Transverse colon (tissue), 4 donors: ENCODE results near the gene CD1D. TPM values are rescaled to one million over a fixed set of nuclear protein-coding genes. Genes with fewer than 3 reads are reported as not detected.

Experiments used
- DNase-seq: peaks from one replicate; pipeline ENCODE4 v3.0.0-alpha.2; 2019
- H3K27ac ChIP-seq, 4 donors: fragments of 200-600 bp; sonication (generic); 2 replicates each; pipeline ENCODE4 v1.5.1; 2016 to 2018; ENCODE audit warnings: inconsistent platforms in 4 of 4
- H3K27me3 ChIP-seq: fragments of 200-600 bp; sonication (generic); 2 replicates; pipeline ENCODE4 v1.5.1; 2017; ENCODE audit warnings: inconsistent platforms
- H3K36me3 ChIP-seq, 4 donors: fragments of 200-600 bp; sonication (generic); 2 replicates each; pipeline ENCODE4 v1.5.1; 2017 to 2019; ENCODE audit warnings: inconsistent platforms in 4 of 4
- H3K4me1 ChIP-seq, 4 donors: fragments of 200-600 bp; sonication (generic); 2 replicates each; pipeline ENCODE4 v1.5.1; 2017 to 2020; ENCODE audit warnings: inconsistent platforms in 4 of 4
- H3K4me3 ChIP-seq, 4 donors: fragments of 200-600 bp; sonication (generic); 1 replicate in 1 of 4; 2 replicates in 3 of 4; pipeline versions ENCODE4 v1.5.1 to v1.6.1; 2017 to 2019; ENCODE audit warnings: inconsistent platforms in 4 of 4
- H3K9me3 ChIP-seq, 2 donors: fragments of 200-600 bp; sonication (generic); 2 replicates each; pipeline ENCODE4 v1.5.1; 2017 to 2019; ENCODE audit warnings: inconsistent platforms in 2 of 2
- EP300 ChIP-seq: sonication (generic); formaldehyde crosslinking; IDR thresholded peaks from one replicate; pipeline ENCODE4 v1.6.1; 2017; ENCODE audit warnings: antibody characterized with exemption, low read depth
- POLR2A ChIP-seq: fragments of 450-650 bp; IDR thresholded peaks from one replicate; pipeline ENCODE4 v1.6.1; 2016; ENCODE audit warnings: antibody characterized with exemption, mild to moderate bottlenecking, moderate library complexity
- POLR2AphosphoS5 ChIP-seq, 3 donors: sonication (generic); formaldehyde crosslinking; IDR thresholded peaks; one replicate each; pipeline ENCODE4 v1.6.1; 2016; ENCODE audit warnings: antibody characterized with exemption in 3 of 3
- WGBS, 2 donors: methylation state at CpG; one replicate each; pipeline ENCODE4 v1.1.5; 2018; ENCODE audit warnings: low coverage in 1 of 2; 5-methylcytosine and 5-hydroxymethylcytosine counted together
- in situ Hi-C, 4 donors: fragments of 200-750 bp; cut with MboI; loops; one replicate each; pipeline versions ENCODE4 v1.15.0 to v1.15.1; 2017; ENCODE audit warnings: low sequenced_read_pairs in 3 of 4, low pct_ligation_motif_present in 1 of 4, low pct_unique_long_range_greater_than_20kb in 1 of 4
- intact Hi-C: fragments of 100-400 bp; cut with DNase I; formaldehyde crosslinking; loops from one replicate; pipeline ENCODE4 v1.15.1; 2023; ENCODE audit warnings: low total_unique reads
- total RNA-seq, 4 donors: library from RNA; depleted of rRNA; stranded (reverse); fragments of >200 nt; gene quantifications; one replicate each; pipeline ENCODE4 v1.1.0, GENCODE V29; 2016
- TF ChIP-seq, protein P1 (sequence below), 5 experiments: fragments of 200-600 bp in 3 of 5; fragments of 450-650 bp in 2 of 5; sonication (generic) in 3 of 5; IDR thresholded peaks; 1 replicate in 2 of 5; 2 replicates in 3 of 5; pipeline ENCODE4 v1.5.1; 2016 to 2017; ENCODE audit warnings: antibody characterized with exemption in 5 of 5, inconsistent platforms in 3 of 5, mild to moderate bottlenecking in 2 of 5, moderate library complexity in 1 of 5

The CD1D gene
- total RNA-seq, 4 donors from 2014 or later = 1.4 to 11.2 (median 4.1) TPM

DNA sequence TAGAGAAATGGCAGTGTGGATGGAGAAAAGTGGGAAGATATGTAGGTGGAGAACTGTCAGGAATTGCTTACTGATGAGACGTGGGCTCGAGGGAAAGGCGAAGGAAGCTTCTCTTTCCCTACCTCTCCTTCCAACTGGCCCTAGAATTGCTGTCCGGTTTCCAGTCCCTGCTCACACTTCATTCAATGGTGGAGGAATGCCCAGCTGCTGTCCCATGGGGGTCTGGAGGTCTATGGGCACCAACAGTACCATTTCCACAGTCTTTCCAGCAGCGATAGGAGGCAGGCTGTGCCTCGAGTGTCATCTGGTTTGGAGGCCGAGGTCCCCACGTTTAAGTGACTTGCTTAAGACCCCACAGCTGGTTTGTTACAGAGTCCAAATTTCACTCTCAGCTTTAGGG lies 31.5 kb upstream of the CD1D start:
- intact Hi-C loops (no loop called here), in situ Hi-C loops (no loop called here)
- no peaks in the 10 kb centered on the region for H3K27me3 ChIP-seq
- no peaks in the 10 kb centered on the region for H3K9me3 ChIP-seq
- peaks cover 0 to 14% (median 7%) of the 10 kb centered on the region in 4 donors for H3K4me1 ChIP-seq
- 20 to 60% methylated on average over 3 to 8 of the region's 8 CpGs for WGBS, 2 donors
- H3K27ac ChIP-seq = peak overlapping the region; percentile 50 to 73 (median 66)
- no peaks in the 10 kb centered on the region for H3K36me3 ChIP-seq
- peak overlapping the region in 3 of 4 donors; percentile 16 to 43 (median 23) for H3K4me3 ChIP-seq
- TF ChIP-seq EP300 (no peak), POLR2A (no peak), POLR2AphosphoS5 (IDR thresholded peaks at IDR 0.05) (no peak)
- TF ChIP-seq, protein P1, sequence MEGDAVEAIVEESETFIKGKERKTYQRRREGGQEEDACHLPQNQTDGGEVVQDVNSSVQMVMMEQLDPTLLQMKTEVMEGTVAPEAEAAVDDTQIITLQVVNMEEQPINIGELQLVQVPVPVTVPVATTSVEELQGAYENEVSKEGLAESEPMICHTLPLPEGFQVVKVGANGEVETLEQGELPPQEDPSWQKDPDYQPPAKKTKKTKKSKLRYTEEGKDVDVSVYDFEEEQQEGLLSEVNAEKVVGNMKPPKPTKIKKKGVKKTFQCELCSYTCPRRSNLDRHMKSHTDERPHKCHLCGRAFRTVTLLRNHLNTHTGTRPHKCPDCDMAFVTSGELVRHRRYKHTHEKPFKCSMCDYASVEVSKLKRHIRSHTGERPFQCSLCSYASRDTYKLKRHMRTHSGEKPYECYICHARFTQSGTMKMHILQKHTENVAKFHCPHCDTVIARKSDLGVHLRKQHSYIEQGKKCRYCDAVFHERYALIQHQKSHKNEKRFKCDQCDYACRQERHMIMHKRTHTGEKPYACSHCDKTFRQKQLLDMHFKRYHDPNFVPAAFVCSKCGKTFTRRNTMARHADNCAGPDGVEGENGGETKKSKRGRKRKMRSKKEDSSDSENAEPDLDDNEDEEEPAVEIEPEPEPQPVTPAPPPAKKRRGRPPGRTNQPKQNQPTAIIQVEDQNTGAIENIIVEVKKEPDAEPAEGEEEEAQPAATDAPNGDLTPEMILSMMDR (IDR thresholded peaks at IDR 0.05) = no peak
- no peak for DNase-seq

DNA sequence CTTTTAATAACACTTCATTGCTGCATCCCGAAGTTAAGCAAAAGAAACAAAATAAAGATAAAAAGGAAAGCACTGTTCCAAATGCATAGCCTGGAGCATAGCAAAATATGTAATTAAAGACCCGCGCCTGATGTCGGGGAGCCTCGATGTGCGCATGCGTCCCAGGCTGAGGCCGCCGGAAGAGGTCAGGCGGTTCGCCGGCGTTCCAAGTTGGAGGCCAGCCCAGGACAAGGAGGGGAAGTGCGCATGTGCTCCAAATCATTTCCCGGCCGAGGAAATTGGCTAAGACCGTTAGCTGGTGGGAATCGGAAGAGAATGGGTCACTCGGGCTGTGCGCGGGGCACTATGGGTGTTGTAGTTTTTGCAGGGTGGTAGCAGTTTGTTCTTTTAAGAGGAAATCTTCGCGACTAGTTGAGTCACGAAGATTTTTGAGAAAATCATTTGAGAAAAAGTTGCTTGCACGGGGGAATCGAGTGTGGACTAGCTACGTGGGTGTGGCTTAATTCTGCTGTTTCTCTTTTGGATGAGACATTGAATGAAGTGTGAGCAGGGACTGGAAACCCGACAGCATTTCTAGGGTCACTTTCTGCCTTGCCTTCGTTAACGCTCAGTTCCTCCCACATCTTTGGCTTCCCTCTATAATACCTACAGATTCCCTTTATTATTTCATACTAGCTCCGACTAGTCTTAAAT lies 31.0 kb upstream of the CD1D start:
- WGBS, 2 donors = 13 to 50% methylated on average over 2 to 31 of the region's 31 CpGs
- peak overlapping the region; percentile 16 to 43 (median 23) for H3K4me3 ChIP-seq
- H3K36me3 ChIP-seq = no peaks in the 10 kb centered on the region
- peaks cover 0 to 14% (median 7%) of the 10 kb centered on the region in 4 donors for H3K4me1 ChIP-seq
- no peaks in the 10 kb centered on the region for H3K9me3 ChIP-seq
- no peaks in the 10 kb centered on the region for H3K27me3 ChIP-seq
- intact Hi-C loops = no loop called here
- DNase-seq = peak; percentile 88
- in situ Hi-C loops = no loop called here
- H3K27ac ChIP-seq = peak overlapping the region; percentile 50 to 73 (median 66)
- TF ChIP-seq EP300 = peak; percentile 96
- no peak for TF ChIP-seq POLR2A
- peak; percentile 60 to 73 (median 69) for TF ChIP-seq POLR2AphosphoS5 (IDR thresholded peaks at IDR 0.05)

DNA sequence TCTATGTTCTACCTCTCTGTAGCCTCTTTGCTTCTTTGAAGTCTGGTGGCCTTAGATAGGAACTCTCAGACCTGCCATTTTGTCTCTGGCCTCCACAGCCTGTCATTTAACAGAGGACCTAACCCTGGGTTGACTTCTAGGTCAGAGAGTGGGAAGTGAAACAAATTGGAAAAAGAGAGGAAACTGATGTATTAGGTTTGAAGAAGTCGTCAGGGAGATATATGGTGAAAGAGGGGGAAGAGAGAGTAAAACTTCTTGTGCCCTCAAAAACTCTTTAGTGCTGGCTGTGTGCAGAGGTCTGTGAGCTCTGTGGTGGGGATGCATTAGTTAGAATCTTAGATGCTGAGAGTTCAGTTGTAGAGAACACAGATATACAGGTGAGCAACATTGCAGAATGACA lies 30.2 kb upstream of the CD1D start:
- WGBS, 2 donors = 72 to 80% methylated on average over 1 of the region's 1 CpG
- Histone ChIP-seq H3K27ac (peak overlapping the region in 3 of 4 donors; percentile 64 to 73 (median 69)), H3K4me1 (peaks cover 0 to 14% (median 7%) of the 10 kb centered on the region in 4 donors), H3K27me3 (no peaks in the 10 kb centered on the region), H3K4me3 (no peak overlapping the region), H3K36me3 (no peaks in the 10 kb centered on the region), H3K9me3 (no peaks in the 10 kb centered on the region)
- in situ Hi-C loops (no loop called here), intact Hi-C loops (no loop called here)
- DNase-seq = no peak
- no peak for TF ChIP-seq EP300
- TF ChIP-seq, protein P1 (IDR thresholded peaks at IDR 0.05) = no peak
- no peak for TF ChIP-seq POLR2A
- TF ChIP-seq POLR2AphosphoS5 (IDR thresholded peaks at IDR 0.05) = no peak

DNA sequence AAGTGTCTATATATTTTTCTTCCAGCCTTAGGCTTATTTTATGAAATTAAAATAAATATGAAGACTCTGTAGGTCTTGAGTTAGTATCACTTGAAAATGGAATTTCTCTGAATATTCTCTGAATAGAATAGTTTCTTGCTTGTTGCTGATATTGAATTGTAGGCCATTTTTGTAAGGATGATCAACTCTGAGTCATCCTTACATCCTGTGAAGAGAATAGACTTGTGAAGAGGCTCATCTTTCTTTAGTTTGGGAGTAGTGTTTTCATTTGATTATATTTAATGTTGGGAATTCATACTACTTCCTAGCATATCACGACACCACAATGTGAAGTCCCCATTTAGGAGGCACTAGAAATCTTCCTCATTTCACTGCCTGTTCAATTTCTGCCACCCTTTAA lies 27.5 kb upstream of the CD1D start:
- WGBS, 2 donors = 84 to 100% methylated on average over 1 of the region's 1 CpG
- no peaks in the 10 kb centered on the region for H3K36me3 ChIP-seq
- TF ChIP-seq POLR2A = no peak
- no peak for TF ChIP-seq EP300
- no peak for TF ChIP-seq POLR2AphosphoS5 (IDR thresholded peaks at IDR 0.05)
- TF ChIP-seq, protein P1 (IDR thresholded peaks at IDR 0.05) = no peak
- H3K4me3 ChIP-seq = no peak overlapping the region
- intact Hi-C loops = no loop called here
- H3K4me1 ChIP-seq = peaks cover 0 to 14% (median 7%) of the 10 kb centered on the region in 4 donors
- H3K27me3 ChIP-seq = peaks cover 5% of the 10 kb centered on the region
- DNase-seq = no peak
- no peaks in the 10 kb centered on the region for H3K9me3 ChIP-seq
- H3K27ac ChIP-seq = no peak overlapping the region
- in situ Hi-C loops = no loop called here
